Vagina (tissue), 2 donors: ENCODE results near the gene KIDINS220. TPM values are rescaled to one million over a fixed set of nuclear protein-coding genes. Genes with fewer than 3 reads are reported as not detected.

Experiments used
- DNase-seq, 2 donors: peaks; one replicate each; pipeline ENCODE4 v3.0.0-alpha.2; 2017; ENCODE audit errors: extremely low spot score in 2 of 2
- H3K27ac ChIP-seq: fragments of 200-600 bp; sonication (generic); one replicate; pipeline ENCODE4 v1.5.1; 2019
- H3K27me3 ChIP-seq: fragments of 200-600 bp; sonication (generic); one replicate; pipeline ENCODE4 v1.5.1; 2019
- H3K36me3 ChIP-seq, 2 donors: fragments of 200-600 bp; sonication (generic); one replicate each; pipeline ENCODE4 v1.5.1; 2017 to 2019
- H3K4me1 ChIP-seq: fragments of 200-600 bp; sonication (generic); one replicate; pipeline ENCODE4 v1.5.1; 2019
- H3K4me3 ChIP-seq, 2 donors: fragments of 200-600 bp; sonication (generic); 1 replicate in 1 of 2; 2 replicates in 1 of 2; pipeline ENCODE4 v1.5.1; 2016 to 2019
- H3K9me3 ChIP-seq: fragments of 200-600 bp; sonication (generic); one replicate; pipeline ENCODE4 v1.5.1; 2019
- POLR2A ChIP-seq, 2 donors: fragments of 450-650 bp; IDR thresholded peaks; one replicate each; pipeline ENCODE4 v1.6.1; 2017; ENCODE audit warnings: antibody characterized with exemption in 2 of 2, mild to moderate bottlenecking in 2 of 2, moderate library complexity in 2 of 2
- POLR2AphosphoS5 ChIP-seq, 2 donors: sonication (generic); formaldehyde crosslinking; IDR thresholded peaks; one replicate each; pipeline ENCODE4 v1.9.0; 2017; ENCODE audit warnings: antibody characterized with exemption in 2 of 2, mild to moderate bottlenecking in 2 of 2, low read depth in 1 of 2; ENCODE audit not compliant: insufficient read depth in 1 of 2
- intact Hi-C: fragments of 100-400 bp; cut with DNase I; formaldehyde crosslinking; loops from one replicate; pipeline ENCODE4 v1.15.1; 2023
- total RNA-seq: library from RNA; depleted of rRNA; stranded (reverse); fragments of >200 nt; gene quantifications from one replicate; pipeline ENCODE4 v1.2.3, GENCODE V29; 2016
- TF ChIP-seq, protein P1 (sequence below), 3 experiments: fragments of 450-650 bp in 2 of 3; fragments of 200-600 bp in 1 of 3; sonication (generic) in 1 of 3; IDR thresholded peaks; one replicate each; pipeline ENCODE4 v1.5.1; 2017 to 2019; ENCODE audit warnings: antibody characterized with exemption in 3 of 3, mild to moderate bottlenecking in 2 of 3, moderate library complexity in 2 of 3

The KIDINS220 gene
- total RNA-seq, 1 donor from 2014 or later: 67.8 TPM

DNA sequence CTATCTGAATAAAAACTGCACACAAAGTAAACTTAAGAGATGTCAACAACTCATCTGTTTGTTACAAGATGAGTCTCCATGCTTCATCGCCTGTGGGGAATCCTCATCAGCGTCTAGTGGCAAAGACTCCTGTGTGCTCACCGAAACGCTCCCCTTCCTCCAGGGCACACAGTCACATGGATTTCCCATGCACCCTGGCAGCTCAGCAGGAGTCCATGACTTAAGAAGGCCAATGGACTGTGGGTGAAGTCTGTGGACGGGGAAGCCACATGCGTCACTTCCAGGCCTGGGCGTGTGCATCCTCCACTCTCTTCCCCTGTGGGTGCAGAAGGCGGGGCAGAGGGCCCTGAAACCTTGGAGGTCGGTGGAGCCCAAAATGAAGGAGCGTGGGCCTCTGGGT, 114.4 kb downstream of the KIDINS220 start:
- no peak for DNase-seq
- Histone ChIP-seq H3K27ac (no peak overlapping the region), H3K27me3 (no peaks in the 10 kb centered on the region), H3K9me3 (no peaks in the 10 kb centered on the region), H3K4me3 (no peak overlapping the region), H3K36me3 (peaks cover 0 to 3% of the 10 kb centered on the region in 2 donors), H3K4me1 (no peaks in the 10 kb centered on the region)
- TF ChIP-seq POLR2A (IDR thresholded peaks at IDR 0.05) (no peak), POLR2AphosphoS5 (IDR thresholded peaks at IDR 0.05; ENCODE audit: insufficient read depth in 1 of 2, low read depth in 1 of 2) (no peak)
- TF ChIP-seq, protein P1, sequence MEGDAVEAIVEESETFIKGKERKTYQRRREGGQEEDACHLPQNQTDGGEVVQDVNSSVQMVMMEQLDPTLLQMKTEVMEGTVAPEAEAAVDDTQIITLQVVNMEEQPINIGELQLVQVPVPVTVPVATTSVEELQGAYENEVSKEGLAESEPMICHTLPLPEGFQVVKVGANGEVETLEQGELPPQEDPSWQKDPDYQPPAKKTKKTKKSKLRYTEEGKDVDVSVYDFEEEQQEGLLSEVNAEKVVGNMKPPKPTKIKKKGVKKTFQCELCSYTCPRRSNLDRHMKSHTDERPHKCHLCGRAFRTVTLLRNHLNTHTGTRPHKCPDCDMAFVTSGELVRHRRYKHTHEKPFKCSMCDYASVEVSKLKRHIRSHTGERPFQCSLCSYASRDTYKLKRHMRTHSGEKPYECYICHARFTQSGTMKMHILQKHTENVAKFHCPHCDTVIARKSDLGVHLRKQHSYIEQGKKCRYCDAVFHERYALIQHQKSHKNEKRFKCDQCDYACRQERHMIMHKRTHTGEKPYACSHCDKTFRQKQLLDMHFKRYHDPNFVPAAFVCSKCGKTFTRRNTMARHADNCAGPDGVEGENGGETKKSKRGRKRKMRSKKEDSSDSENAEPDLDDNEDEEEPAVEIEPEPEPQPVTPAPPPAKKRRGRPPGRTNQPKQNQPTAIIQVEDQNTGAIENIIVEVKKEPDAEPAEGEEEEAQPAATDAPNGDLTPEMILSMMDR (IDR thresholded peaks at IDR 0.05): no peak
- intact Hi-C loops: no loop called here

DNA sequence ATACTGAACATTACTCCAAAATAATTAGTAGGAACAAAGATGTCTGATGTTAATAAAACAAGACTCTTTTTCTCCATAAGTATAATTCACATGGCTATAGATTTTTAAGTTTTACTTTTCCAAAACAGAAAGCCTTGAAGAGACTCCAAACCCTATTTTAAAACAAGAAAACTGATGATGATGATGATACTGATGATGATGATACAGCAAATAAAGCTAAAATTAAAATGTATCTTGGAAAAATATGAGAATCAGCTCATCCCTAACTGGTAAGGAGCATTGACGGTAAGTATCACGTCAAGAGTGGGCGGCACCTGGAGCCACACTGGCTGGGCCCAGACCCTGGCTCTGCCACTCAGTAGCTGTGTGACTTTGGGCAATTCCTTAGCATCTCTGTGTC, 116.0 kb downstream of the KIDINS220 start:
- Histone ChIP-seq H3K36me3 (no peaks in the 10 kb centered on the region), H3K27me3 (no peaks in the 10 kb centered on the region), H3K4me1 (no peaks in the 10 kb centered on the region), H3K4me3 (no peak overlapping the region), H3K27ac (no peak overlapping the region), H3K9me3 (no peaks in the 10 kb centered on the region)
- intact Hi-C loops: no loop called here
- no peak for DNase-seq
- TF ChIP-seq, protein P1 (IDR thresholded peaks at IDR 0.05): no peak
- TF ChIP-seq POLR2AphosphoS5 (IDR thresholded peaks at IDR 0.05; ENCODE audit: insufficient read depth in 1 of 2, low read depth in 1 of 2) (no peak), POLR2A (IDR thresholded peaks at IDR 0.05) (no peak)

DNA sequence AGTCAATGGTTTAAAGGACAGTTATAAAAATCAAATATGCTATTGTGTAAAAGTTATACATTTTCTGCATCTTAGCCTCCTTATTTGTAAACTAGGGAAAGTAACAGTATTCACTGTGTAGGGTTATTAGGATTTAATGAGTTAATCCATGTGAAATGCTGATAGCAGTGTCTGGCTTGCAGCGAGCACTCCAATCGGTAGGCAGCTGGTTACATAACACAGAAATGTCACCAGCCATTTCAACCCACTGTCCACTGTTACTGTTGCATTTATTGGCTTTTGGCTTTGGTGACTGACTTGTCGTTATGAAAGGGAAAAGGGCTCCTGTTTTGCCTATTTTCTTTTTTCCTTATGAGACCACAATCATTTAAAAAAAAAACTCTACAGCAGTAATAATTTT, 116.7 kb downstream of the KIDINS220 start:
- no peak overlapping the region for H3K27ac ChIP-seq
- intact Hi-C loops: no loop called here
- H3K9me3 ChIP-seq: no peaks in the 10 kb centered on the region
- H3K27me3 ChIP-seq: no peaks in the 10 kb centered on the region
- TF ChIP-seq, protein P1 (IDR thresholded peaks at IDR 0.05): no peak
- TF ChIP-seq POLR2A (IDR thresholded peaks at IDR 0.05): no peak
- no peaks in the 10 kb centered on the region for H3K4me1 ChIP-seq
- DNase-seq: no peak
- H3K36me3 ChIP-seq: no peaks in the 10 kb centered on the region
- H3K4me3 ChIP-seq: no peak overlapping the region

DNA sequence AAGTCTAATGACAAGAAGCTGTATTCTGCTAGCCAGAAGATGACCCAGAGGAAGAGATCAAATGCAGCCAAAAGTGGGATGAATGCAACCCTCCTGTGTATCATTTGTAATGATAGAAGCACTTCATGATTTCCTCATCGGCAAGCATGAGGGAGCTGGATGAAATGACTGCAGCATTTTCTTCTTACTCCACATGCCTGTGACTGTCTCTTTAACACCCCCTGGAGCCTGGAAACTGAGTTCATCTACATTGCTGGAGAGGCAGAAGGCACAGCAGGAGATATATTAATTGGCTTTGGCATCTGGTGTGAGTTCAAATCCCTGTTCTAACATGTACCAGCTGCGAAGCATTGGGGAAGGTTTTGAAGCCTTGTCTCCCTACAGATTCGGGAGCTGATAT, 117.9 kb downstream of the KIDINS220 start:
- intact Hi-C loops: no loop called here
- H3K4me1 ChIP-seq: no peaks in the 10 kb centered on the region
- no peak overlapping the region for H3K27ac ChIP-seq
- H3K4me3 ChIP-seq: no peak overlapping the region
- H3K36me3 ChIP-seq: no peaks in the 10 kb centered on the region
- no peak for TF ChIP-seq POLR2AphosphoS5 (IDR thresholded peaks at IDR 0.05; ENCODE audit: insufficient read depth in 1 of 2, low read depth in 1 of 2)
- no peak for TF ChIP-seq POLR2A (IDR thresholded peaks at IDR 0.05)
- TF ChIP-seq, protein P1 (IDR thresholded peaks at IDR 0.05): no peak
- no peaks in the 10 kb centered on the region for H3K27me3 ChIP-seq
- no peaks in the 10 kb centered on the region for H3K9me3 ChIP-seq
- DNase-seq: no peak

- TF ChIP-seq POLR2A (IDR thresholded peaks at IDR 0.05) (no peak), POLR2AphosphoS5 (IDR thresholded peaks at IDR 0.05; ENCODE audit: insufficient read depth in 1 of 2, low read depth in 1 of 2) (no peak)
- TF ChIP-seq, protein P1 (IDR thresholded peaks at IDR 0.05): no peak
- intact Hi-C loops: no loop called here
- Histone ChIP-seq H3K9me3 (no peaks in the 10 kb centered on the region), H3K36me3 (no peaks in the 10 kb centered on the region), H3K27ac (no peak overlapping the region), H3K4me1 (no peaks in the 10 kb centered on the region), H3K27me3 (no peaks in the 10 kb centered on the region), H3K4me3 (no peak overlapping the region)
- no peak for DNase-seq
These were observed 122.4 kb downstream of the KIDINS220 start for GRCh38 chr2:8714971-8715370.
